HPDE6-E6E7 (cell line): ENCODE results near the gene ERCC2.
A peak's percentile ranks its signal among the peaks of the same experiment; 100 is the strongest.

ENCODE experiments used
- DNase-seq: peaks from one replicate; pipeline ENCODE4 v3.0.0; 2011; ENCODE audit warnings: missing footprints; ENCODE audit errors: extremely low spot score

The ERCC2 gene

DNA sequence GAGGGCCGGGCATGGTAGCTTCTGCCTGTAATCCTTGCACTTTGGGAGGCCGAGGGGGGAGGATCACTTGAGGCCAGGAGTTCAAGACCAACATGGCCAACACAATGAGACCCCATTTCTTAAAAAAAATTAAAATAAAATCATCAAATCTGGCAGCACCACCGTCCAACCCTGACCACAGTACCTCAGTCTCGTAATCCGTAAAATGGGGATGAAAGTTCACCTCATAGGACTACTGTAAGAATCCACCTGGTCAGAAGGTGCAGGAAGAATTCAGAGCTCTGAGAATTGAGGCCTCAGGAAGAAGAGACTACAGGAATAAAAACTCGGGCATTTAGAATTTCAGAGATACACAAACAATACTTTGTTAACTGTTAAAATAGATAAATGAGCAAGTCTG, 31.4 kb upstream of the ERCC2 start:
- DNase-seq, result no peak

DNA sequence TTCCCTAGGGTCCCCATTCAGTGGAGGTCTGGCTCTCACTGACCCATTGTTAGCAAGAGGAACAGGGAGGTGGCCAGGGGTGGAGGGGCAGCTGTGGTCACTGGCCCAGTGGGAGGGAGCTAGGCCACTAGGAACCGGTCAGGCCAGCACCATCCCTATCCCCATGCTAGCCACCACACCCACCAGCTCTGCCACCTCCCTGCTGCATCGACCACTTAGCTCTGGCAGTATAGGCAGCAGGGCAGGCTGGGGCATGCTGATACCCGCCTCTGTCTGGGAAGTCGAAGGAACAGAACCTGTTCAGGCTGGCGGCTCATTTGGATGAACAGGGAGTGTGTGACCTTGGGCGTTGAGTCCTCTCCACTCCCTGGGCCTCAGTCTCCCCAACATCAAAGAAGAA, 29.8 kb upstream of the ERCC2 start:
- DNase-seq, result peak; percentile 79

DNA sequence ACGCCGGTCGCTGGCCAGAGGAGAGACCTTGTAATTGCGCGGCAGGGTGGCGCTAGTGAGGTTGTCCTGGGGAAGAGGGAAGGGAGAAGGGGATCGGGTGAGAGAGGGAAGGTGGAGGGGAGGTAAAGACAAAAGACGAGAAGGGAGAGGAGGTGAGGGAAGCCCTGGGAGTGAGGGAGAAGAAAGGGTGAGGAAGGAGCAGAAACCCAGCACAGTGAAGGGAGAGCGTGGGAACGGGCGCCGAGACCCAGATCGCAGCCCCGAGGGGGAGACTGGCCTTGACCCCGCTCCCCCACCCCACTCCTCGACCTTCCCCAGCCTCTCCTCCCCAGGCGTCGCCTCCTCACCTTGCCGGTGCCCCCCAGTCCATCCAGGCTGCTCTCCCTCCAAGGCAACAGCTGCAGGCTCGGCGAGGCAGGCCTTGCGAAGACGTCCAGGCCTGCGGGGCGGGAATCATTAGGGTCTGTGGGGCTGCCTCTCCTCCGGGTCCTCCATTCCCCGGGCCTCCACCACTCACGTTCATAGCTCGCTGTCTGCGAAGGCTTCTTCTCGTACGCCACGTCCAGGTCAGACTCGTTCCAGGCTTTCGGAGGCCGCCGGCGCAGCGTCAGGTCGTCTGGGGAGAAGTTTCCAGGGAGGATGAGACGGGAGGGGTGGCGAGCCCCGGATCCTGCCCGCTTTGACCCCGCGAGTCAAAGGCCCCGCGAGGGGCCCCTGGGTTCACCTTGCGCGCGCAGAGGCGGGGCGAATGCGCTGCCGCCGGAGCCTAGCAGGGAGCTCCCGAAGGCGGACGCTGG, 25.6 kb upstream of the ERCC2 start:
- no peak for DNase-seq

DNA sequence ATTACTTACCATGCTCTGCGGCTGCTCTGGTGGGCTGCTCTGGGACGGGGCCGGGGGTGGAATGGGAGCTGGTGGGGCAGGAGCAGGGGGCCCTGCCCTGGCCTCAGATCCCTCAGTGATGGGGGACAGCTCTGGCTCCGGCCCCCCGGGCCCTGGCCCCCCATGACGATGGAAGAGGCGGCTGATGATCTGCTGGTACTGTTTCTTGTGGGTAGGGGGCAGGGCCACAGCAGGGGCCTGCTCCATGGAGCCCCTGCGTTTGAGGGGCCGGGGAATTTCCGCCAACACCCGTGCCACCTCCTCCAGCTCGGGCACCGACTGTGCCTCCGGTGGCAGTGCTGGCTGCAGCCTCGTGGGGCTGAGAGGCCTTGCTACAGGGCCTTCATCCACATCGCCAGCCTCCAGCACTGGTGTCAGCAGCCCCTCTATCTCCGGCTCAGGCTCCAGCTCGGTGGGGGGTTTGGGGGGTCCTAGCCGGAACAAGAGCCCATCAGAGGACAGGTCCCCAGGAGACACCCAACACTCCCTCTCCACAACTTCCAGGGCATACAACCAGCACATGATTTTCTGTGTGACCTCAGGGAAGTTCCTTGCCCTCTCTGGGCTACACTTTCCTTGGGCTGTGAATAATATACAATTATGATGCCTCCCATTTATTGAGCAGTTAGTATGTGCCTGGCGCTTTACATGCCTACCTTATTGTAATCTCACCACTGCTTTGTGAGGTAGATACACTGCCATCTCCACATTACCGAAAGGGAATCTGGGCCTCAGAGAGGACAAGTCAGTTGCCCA, 21.7 kb upstream of the ERCC2 start:
- DNase-seq, result no peak

DNA sequence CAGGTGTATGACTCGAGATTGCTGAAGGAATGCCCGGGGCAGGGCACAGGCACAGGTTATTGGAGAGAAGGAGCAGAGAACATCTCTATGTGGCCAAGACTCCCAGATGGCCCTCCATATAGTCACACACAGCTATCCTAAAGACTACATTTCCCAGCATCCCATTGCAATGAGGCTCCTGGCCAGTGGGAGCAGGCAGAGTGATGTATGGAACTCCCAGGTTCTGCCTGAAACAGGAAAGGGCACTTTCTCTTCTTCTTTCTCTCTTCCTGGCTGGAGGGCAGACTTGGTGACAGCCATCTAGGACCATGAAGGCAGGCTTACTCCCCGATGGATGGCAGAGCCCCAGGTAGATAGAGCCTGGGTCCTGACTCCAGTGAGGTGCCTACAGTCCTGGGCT, 21.0 kb upstream of the ERCC2 start:
- no peak for DNase-seq

DNA sequence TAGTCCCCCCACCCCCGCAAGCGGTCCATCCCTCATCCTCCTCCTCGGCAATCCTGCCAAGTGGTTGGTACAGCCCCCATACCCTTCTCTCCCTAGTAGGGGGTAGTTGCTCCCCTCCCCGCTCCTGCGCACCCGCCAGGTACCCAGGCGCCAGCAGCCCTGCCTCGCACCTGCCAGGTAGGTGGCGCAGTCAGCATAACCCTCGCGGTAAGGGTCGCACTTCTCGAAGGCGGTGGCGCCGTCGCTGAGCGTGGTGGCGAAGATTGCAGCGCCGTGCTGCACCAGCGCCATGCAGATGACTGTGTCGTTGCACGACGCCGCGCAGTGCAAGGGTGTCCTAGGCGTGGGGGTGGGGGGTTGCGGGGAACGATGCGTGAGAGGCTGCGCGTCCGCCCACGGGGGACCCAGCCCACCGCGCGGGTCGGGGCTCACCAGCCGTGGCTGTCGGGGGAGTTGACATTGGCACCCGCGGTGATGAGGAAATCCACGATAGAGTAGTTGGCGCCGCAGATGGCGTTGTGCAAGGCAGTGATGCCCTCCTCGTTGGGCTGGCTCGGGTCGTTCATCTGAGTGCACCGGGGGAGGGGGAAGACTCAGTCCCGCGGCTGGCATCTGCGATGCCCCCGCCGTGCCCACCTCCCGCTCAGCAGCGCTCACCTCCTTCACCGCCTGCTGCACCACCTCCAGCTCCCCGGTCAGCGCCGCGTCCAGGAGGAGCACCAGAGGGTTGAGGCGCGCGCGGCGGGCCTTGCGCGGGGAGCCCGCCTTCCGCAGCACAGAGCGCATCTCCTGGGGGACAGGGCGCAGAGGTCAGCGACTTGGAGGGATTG, 15.2 kb upstream of the ERCC2 start:
- no peak for DNase-seq

DNA sequence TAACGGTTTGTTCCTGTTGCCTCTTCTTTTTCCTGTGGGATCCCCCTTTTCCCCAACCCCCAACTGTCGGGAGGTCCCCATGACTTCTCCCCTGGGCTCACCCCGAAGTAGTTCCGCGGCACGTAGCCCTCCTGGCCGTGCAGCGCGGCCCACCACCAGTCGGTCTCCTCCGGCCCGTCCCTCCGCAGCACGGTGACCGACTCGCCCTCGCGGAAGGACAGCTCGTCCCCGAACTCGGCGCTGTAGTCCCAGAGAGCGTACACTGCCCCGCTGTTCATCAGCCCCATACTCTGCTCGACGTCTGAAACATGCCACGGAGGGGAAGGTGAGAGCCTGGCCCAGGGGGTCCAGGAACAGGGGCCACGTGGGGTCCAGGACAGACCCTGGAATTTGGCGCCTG, 12.1 kb upstream of the ERCC2 start:
- DNase-seq, result no peak

DNA sequence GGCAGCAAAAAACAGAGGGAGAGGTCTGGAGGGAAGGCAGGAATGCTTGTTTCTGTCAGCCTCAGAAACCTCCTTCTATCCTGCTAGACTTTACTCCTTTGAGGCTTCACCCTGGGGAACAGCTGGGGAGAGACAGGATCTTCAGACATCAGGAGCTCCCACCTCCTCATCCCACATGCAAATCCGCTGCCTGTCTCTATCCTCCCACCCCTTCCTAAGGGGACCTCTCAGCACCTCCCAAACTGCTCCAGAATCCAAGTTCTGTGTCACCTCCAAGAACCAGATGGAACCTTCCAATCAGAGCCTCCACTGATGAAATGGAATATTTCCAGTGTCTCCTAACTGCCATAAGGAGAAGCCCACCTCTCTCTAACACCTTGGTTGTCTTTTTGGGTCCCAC, 9.7 kb upstream of the ERCC2 start:
- no peak for DNase-seq

DNA sequence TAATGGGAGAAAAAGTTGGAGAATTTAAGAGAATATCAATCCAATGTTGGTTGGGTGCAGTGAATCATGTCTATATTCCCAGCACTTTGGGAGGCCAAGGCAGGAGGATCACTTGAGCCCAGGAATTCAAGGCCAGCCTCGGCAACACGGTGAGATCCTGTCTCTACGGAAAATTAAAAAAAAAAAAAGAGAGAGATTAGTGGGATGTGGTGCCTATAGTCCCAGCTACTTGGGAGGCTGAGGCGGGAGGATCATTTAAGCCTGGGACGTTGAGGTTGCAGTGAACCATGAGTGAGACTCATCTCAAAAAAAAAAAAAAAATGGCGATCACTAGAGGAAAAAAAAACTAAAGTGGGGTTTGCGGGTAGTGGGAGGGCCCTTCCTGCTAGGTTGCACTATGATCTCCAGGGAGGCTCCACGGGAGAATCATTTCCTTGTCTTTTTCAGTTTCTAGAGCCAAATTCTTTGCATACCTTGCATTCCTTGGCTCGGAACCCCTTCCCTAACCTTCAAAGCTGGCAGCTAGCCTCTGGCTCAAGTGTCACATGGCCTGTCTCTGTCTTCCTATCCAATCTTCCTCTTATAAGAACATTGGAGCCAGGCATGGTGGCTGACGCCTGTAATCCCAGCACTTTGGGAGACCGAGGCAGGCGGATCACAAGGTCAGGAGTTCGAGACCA, 5.8 kb upstream of the ERCC2 start:
- no peak for DNase-seq

DNA sequence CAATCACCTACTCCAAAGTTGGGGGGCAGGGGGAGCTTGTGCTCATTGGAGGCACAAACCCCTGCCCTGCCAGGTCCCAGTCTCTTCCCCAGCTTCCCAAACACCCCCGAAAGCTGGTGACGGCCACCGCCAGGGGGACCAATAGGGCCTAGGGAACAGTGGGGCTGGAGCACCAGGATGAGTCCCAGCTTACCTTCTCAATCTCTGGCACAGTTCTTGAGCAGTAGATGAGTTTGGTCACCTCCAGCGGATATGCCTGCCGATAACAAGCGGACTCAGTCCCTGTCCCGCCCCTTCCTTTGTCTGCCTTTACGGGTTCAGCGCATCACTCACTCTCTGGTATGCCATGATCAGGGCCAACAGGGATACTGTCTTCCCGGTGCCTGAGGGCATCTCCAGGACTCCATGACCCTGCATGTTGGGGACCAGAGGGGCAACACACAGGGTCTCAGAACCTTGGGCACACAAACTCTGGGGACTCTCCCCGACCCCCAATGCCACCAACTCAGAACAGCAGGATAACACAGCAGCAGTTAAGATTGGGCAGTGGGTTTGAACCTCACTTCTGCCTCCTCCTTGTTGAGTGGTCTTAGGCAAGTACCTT, 1.5 kb downstream of the ERCC2 start:
- DNase-seq, result no peak

DNA sequence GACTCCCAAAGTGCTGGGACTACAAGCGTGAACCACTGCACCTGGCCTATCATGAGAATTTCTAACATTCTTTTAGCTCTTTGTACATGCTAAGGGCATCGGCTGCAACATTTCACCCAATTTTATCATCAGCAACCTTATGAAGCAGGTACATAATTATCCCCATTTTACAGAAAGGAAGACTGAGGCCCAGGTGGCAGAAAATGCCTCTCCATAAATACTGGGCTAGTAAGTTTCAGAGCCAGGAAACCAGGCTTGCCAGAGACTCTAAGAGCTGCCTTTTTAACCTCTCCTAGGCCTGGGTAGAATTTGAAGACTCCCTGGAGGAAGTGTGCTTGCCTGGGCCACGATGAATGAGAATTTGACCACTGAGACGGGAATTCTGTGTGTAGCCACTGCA, 2.2 kb downstream of the ERCC2 start:
- no peak for DNase-seq

DNA sequence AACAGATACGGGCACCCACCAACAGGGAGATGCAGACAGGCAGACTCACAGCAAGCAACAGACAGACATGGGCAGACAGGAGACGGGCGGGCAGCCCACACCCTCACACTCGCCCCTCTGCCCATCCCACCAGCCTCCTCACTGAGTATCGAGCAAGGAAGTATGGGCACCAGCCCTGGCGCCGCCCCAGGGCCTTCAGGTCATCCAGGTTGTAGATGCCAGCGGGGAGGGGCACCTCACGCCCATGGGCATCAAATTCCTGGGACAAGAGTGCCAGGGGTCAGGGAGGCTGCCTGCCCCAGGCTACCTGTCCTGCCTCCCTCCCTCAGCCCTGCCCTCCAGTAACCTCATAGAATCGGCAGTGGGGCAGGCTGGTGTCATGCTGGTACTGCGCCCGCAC, 5.7 kb downstream of the ERCC2 start:
- DNase-seq, result no peak

DNA sequence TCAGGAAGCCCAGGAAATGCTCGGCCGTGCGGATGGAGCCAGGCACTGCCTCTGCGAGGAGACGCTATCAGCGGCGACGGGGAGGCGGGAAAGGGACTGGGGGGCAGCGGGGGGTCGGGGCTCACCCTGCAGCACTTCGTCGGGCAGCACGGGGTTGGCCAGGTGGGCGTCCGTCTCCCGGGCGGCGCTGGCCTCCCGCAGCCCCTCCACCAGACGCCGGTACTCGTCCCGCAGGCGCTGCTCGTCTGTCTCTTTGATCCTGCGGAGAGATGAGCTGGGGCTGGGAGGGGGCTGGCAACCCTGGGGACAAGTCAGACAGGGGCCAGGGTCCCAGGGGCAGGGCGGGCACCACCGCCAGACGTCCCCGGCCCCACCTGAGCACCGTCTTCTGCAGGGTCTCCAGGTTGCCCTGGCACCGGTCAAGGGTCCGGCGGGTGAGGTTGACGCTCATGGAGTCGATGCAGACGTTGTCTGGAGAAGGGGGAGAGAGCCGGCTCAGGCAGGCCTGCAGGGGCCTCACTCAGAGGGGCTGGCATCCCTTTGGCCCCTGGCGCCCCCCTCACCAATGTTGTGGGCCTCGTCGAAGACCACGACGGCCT, 6.4 kb downstream of the ERCC2 start:
- DNase-seq, result no peak

DNA sequence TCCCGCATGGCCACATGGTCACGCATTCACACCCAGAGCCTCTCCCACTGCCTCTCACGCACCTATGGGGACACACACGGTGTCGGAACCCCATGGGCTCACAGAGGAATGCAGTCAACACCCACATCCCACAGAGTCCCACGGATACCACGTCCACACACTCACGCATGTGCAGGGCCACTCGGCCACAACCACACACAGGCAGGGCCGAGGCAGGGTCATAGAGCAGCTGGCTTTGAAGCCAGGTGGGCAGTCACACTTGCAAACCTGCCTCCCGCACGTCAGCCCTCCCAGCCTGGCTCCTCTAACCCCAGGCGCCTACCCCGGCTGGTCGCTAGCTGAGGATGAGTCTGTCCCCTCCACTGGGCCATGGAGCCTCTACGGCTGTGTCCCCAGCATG, 8.1 kb downstream of the ERCC2 start:
- DNase-seq, result no peak

DNA sequence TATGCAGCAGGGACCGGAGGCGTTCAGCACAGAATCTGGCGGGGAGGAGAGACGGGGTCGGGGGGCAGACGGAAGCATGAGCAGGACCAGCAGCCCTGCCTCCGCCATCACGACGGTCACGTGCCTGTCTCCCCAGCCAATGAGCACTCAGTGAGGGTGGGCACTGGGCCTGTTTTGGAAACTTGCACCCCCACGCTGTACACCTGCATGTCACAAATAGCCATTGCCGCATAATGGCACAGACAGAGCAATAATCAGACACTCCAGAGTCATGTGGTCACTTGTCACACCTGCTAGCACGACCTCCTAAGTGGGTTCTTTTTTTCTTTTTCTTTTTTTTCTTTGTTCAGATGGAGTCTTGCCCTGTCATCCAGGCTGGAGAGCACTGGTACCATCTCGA, 8.8 kb downstream of the ERCC2 start:
- no peak for DNase-seq

DNA sequence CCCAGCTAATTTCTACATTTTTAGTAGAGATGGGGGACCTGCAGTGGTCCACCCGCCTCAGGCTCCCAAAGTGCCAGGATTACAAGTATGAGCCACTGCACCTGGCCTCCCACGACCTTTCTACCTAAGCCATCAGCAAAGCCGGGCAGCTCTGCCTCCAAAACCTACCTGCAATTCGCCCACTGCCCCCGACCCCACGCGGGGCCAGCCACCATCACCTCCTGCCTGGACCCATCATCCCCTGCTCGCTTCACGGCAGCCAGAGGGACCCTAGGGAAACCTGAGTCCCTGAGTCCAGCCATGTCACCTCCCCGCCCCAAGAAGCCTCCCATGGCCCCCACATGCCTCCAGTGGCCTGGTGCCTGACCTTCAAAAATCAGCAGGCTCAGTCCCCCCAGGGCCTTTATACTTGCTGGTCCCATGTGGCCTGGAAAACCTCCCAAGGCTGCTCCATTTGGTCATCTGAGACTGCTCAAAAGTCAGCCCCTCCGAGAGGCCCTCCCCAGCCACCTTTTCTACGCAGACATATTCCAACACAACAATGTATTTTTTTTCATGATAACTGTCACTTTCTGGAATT, 12.1 kb downstream of the ERCC2 start:
- DNase-seq, result no peak

DNA sequence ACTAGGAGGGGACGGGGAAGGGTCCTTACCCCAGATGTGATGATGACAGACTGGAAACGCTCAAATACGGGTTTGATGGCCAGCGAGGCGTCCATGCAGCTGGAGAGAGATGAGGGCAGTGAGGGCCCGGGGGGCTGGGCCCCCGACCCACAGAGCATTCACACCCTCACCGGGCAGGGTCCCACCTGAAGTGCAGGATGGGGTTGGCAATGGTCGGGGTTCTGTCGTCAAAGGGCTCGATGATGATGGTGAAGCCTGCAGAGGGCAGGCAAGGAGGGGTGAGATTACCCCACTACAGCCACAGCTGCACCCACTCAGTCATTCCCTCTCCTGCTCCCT, 13.0 kb downstream of the ERCC2 start:
- DNase-seq, result no peak

DNA sequence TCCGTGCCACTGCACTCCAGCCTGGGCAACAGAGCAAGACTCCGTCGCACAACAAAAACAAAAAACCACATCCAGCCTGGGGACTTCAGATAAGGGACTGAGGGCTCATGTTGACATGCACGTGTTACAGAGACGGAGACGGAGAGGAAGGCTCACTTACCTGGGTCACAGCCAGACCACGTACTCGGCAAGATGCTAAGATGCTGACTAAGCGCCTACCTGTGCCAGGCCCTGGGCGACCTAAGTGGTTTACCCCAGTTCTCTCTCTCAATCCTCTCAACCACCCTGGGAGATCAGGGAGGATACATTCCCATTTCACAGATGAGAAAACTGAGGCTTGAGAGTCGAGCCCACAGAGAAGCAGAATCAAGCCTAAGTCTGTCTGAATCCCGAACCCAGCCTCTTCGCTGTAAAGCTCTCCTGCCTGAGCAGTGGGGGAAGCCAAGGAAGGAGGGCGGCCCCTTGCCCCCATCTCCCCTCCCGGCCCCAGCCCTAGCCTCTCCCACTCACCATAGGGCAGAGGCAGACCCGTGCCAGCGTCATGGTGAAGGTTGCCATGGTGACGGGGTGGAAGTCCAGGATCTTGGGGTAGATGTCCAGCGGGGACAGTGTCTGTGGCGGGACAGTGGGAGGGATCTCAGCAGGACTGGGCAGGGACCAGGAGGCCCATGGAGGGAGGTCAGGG, 13.5 kb downstream of the ERCC2 start:
- DNase-seq, result no peak

DNA sequence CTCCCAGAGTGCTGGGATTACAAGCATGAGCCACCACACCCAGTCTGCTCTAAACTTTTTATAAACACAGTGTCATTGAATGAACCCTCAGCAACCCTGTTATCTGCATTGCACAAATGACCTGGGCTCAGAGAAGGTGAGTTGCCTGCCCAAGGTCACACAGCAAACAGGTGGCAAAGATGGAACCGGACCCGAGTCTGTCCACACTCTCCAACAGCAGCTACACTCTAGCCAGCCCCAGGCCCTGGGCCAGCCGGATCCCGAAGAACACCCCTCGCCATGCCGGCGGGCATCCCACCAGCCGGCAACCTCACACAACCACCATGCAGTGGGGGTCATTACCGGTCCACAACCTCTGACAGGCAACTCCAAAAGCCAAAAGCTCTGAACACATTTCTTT, 14.5 kb downstream of the ERCC2 start:
- no peak for DNase-seq

DNA sequence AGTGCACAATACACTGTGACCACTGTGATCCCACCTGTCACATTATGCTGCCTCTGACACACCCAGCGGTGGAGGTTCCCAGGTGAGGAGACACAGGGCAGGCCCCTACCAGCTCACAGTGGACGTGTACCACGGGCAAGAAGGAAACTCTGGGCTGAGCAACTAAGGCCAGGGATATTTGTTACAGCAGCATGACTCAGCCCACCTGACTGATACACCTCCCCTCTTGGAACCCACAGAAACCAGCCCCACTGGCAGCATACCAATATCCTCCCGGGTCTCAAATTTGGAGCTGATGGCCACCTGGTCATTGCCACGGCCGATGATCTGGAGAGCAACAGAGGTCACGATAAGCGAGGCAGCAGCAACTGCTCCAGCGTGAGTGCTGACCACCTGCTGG, 15.0 kb downstream of the ERCC2 start:
- no peak for DNase-seq
